Sigmoid colon (tissue), 7 donors: ENCODE measurements around the gene ANKRD44. TPM values are rescaled to one million over a fixed set of nuclear protein-coding genes. Genes with fewer than 3 reads are reported as not detected.

Experiments
- DNase-seq: peaks from one replicate; pipeline ENCODE4 v3.0.0-alpha.2; 2019
- H3K27ac ChIP-seq, 4 donors: fragments of 200-600 bp; sonication (generic); one replicate each; pipeline ENCODE4 v1.5.1; 2016 to 2019; ENCODE audit warnings: mild to moderate bottlenecking in 1 of 4
- H3K27me3 ChIP-seq, 3 donors: fragments of 200-600 bp; sonication (generic); one replicate each; pipeline ENCODE4 v1.5.1; 2019; ENCODE audit warnings: mild to moderate bottlenecking in 1 of 3
- H3K36me3 ChIP-seq, 4 donors: fragments of 200-600 bp; sonication (generic); one replicate each; pipeline ENCODE4 v1.5.1; 2016 to 2019
- H3K4me1 ChIP-seq, 4 donors: fragments of 200-600 bp; sonication (generic); one replicate each; pipeline ENCODE4 v1.5.1; 2017 to 2019
- H3K4me3 ChIP-seq, 4 donors: fragments of 200-600 bp; sonication (generic); one replicate each; pipeline ENCODE4 v1.5.1; 2017 to 2019; ENCODE audit warnings: mild to moderate bottlenecking in 2 of 4, moderate library complexity in 1 of 4
- H3K9me3 ChIP-seq, 4 donors: fragments of 200-600 bp in 3 of 4; sonication (generic) in 3 of 4; one replicate each; pipeline versions ENCODE4 v1.5.1 to v1.6.1; 2013 to 2019
- EP300 ChIP-seq, 4 donors: sonication (generic); formaldehyde crosslinking; IDR thresholded peaks; one replicate each; pipeline ENCODE4 v1.6.1; 2017; ENCODE audit warnings: antibody characterized with exemption in 4 of 4
- POLR2A ChIP-seq, 2 donors: fragments of 450-650 bp; IDR thresholded peaks; one replicate each; pipeline ENCODE4 v1.6.1; 2016; ENCODE audit warnings: antibody characterized with exemption in 2 of 2, mild to moderate bottlenecking in 2 of 2, moderate library complexity in 2 of 2
- POLR2AphosphoS5 ChIP-seq, 4 donors: sonication (generic); formaldehyde crosslinking; IDR thresholded peaks; one replicate each; pipeline ENCODE4 v1.6.1; 2017; ENCODE audit warnings: antibody characterized with exemption in 4 of 4
- WGBS, 2 donors: extraction: QIAGEN DNeasy Blood & Tissue Kit; methylation state at CpG; one replicate each; pipeline ENCODE4 v1.1.7; 2013; 5-methylcytosine and 5-hydroxymethylcytosine counted together
- intact Hi-C: fragments of 100-400 bp; cut with DNase I; formaldehyde crosslinking; loops from one replicate; pipeline ENCODE4 v1.15.1; 2023
- polyA plus RNA-seq, 3 donors: library from polyadenylated mRNA; stranded (reverse); fragments of 200-250 nt; gene quantifications; one replicate each; pipeline ENCODE4 v1.2.3, GENCODE V29; 2013
- total RNA-seq, 4 donors: library from RNA; depleted of rRNA; stranded (reverse); fragments of >200 nt; gene quantifications; one replicate each; pipeline ENCODE4 v1.1.0, GENCODE V29; 2016
- TF ChIP-seq, protein P1 (sequence below), 4 experiments: fragments of 450-650 bp in 3 of 4; fragments of 200-600 bp in 1 of 4; IDR thresholded peaks; one replicate each; pipeline ENCODE4 v1.5.1; 2016 to 2019; ENCODE audit warnings: antibody characterized with exemption in 4 of 4, mild to moderate bottlenecking in 3 of 4, moderate library complexity in 2 of 4
- donor health status: healthy with polysubstance abuse.
- donor health status: Bipolar disorder and iron deficiency.
- donor health status: healthy.

The ANKRD44 gene
- total and polyA plus RNA-seq, 7 donors = 1.2 to 41.1 (median 34.2) TPM

DNA sequence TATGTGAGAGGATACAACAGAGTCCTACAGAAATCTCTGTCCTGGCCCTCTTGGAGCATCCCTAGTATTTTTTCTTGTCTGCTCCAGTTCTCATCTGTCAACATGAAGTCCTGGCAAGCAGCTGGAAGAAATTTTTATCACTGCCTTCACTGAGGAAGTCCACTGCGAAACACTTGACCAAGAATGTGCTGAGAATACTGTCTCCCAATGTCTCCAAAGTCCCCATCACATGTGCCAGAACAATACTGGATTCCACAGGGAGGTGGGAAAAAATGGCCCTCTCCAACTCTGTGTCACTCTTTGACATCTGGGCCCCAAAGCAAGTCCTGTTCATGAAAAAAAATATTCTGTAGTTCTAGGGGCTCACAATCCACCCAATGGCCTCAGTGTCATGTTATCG, 351.3 kb downstream of the ANKRD44 start:
- no peaks in the 10 kb centered on the region for H3K9me3 ChIP-seq
- H3K4me3 ChIP-seq = no peak overlapping the region
- intact Hi-C loops = no loop called here
- no peaks in the 10 kb centered on the region for H3K4me1 ChIP-seq
- TF ChIP-seq POLR2A (IDR thresholded peaks at IDR 0.05) (no peak), EP300 (IDR thresholded peaks at IDR 0.05) (no peak), POLR2AphosphoS5 (IDR thresholded peaks at IDR 0.05) (no peak)
- TF ChIP-seq, protein P1, sequence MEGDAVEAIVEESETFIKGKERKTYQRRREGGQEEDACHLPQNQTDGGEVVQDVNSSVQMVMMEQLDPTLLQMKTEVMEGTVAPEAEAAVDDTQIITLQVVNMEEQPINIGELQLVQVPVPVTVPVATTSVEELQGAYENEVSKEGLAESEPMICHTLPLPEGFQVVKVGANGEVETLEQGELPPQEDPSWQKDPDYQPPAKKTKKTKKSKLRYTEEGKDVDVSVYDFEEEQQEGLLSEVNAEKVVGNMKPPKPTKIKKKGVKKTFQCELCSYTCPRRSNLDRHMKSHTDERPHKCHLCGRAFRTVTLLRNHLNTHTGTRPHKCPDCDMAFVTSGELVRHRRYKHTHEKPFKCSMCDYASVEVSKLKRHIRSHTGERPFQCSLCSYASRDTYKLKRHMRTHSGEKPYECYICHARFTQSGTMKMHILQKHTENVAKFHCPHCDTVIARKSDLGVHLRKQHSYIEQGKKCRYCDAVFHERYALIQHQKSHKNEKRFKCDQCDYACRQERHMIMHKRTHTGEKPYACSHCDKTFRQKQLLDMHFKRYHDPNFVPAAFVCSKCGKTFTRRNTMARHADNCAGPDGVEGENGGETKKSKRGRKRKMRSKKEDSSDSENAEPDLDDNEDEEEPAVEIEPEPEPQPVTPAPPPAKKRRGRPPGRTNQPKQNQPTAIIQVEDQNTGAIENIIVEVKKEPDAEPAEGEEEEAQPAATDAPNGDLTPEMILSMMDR (IDR thresholded peaks at IDR 0.05) = no peak
- no peak for DNase-seq
- H3K36me3 ChIP-seq = no peaks in the 10 kb centered on the region
- H3K27me3 ChIP-seq = no peaks in the 10 kb centered on the region
- 95 to 97% methylated on average over 2 of the region's 2 CpGs for WGBS, 2 donors
- no peak overlapping the region for H3K27ac ChIP-seq

DNA sequence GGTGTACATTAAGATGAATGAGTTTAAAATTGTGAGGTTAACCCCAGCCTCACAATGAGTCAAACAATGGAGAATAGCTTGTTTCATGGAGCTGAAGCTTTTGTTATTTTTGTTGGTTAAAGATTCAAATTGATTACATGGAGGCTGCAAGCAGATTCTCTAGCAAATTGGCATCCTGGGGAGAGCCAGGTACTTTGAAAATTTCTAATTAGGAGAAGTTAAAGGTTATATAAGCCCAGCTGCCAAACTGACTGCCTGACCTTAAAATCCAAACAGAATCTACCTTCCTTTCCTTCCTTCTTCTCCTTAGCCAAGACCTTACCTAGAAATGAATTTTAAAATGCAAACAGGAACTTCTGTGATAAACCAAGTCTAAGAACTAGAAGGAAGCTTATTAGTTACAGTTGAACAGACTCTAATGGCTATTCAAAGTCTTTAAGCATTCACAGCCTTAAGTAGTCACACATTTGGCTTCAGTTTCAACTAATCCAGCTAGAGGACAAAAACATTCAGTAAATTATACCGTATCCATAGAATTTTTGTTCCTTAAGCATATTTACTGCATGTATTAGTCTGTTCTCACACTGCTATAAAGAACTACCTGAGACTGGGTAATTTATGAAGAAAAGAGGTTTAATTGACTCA, 352.6 kb downstream of the ANKRD44 start:
- Histone ChIP-seq H3K9me3 (no peaks in the 10 kb centered on the region), H3K27me3 (no peaks in the 10 kb centered on the region), H3K4me1 (no peaks in the 10 kb centered on the region), H3K4me3 (no peak overlapping the region), H3K27ac (no peak overlapping the region), H3K36me3 (no peaks in the 10 kb centered on the region)
- no peak for DNase-seq
- TF ChIP-seq, protein P1 (IDR thresholded peaks at IDR 0.05) = no peak
- TF ChIP-seq POLR2AphosphoS5 (IDR thresholded peaks at IDR 0.05) (no peak), EP300 (IDR thresholded peaks at IDR 0.05) (no peak), POLR2A (IDR thresholded peaks at IDR 0.05) (no peak)
- intact Hi-C loops = no loop called here
- WGBS, 2 donors = 91 to 93% methylated on average over 1 of the region's 1 CpG

DNA sequence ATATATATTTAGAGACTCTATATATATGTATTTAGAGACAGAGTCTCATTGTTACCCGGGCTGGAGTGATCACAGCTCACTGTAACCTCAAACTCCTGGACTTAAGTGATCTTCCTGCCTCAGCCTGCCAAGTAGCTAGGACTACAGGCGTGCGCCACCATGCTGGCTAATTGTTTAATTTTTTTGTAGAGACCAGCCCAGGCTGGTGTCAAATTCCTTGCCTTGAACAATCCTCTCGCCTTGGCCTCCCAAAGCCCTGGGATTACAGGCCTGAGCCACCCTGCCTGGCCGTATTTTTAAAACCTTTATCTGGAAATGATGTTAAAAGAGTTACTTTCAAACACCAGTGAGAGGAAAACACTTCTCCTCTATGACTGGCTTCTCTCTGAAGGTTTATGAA, 353.1 kb downstream of the ANKRD44 start:
- TF ChIP-seq, protein P1 (IDR thresholded peaks at IDR 0.05) = no peak
- TF ChIP-seq EP300 (IDR thresholded peaks at IDR 0.05) = no peak
- no peak for TF ChIP-seq POLR2A (IDR thresholded peaks at IDR 0.05)
- TF ChIP-seq POLR2AphosphoS5 (IDR thresholded peaks at IDR 0.05) = no peak
- Histone ChIP-seq H3K4me1 (no peaks in the 10 kb centered on the region), H3K9me3 (no peaks in the 10 kb centered on the region), H3K27me3 (no peaks in the 10 kb centered on the region), H3K4me3 (no peak overlapping the region), H3K27ac (no peak overlapping the region), H3K36me3 (no peaks in the 10 kb centered on the region)
- DNase-seq = no peak
- intact Hi-C loops = no loop called here
- WGBS, 2 donors = 92 to 93% methylated on average over 5 of the region's 5 CpGs

DNA sequence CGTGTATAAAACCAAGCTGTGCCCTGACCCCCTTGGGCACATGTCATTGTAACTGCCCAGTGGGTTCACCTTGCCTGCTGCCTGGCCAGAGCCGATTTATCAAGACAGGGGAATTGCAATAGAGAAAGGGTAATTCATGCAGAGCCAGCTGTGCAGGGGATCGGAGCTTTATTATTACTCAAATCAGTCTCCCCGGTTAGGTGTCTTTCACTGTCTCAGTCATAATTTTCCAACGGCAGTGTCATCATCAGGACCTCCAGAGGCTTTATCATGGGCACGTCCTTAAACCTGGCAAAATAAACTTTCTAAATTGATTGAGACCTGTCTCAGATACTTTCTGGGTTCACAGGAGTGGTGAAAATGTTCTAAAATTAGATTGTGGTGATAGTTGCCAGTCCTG, 354.5 kb downstream of the ANKRD44 start:
- no peak for DNase-seq
- Histone ChIP-seq H3K36me3 (no peaks in the 10 kb centered on the region), H3K27ac (no peak overlapping the region), H3K27me3 (no peaks in the 10 kb centered on the region), H3K4me1 (no peaks in the 10 kb centered on the region), H3K4me3 (no peak overlapping the region), H3K9me3 (no peaks in the 10 kb centered on the region)
- WGBS, 2 donors = 85 to 87% methylated on average over 6 of the region's 6 CpGs
- no peak for TF ChIP-seq EP300 (IDR thresholded peaks at IDR 0.05)
- no peak for TF ChIP-seq POLR2AphosphoS5 (IDR thresholded peaks at IDR 0.05)
- TF ChIP-seq, protein P1 (IDR thresholded peaks at IDR 0.05) = no peak
- TF ChIP-seq POLR2A (IDR thresholded peaks at IDR 0.05) = no peak
- intact Hi-C loops = no loop called here

DNA sequence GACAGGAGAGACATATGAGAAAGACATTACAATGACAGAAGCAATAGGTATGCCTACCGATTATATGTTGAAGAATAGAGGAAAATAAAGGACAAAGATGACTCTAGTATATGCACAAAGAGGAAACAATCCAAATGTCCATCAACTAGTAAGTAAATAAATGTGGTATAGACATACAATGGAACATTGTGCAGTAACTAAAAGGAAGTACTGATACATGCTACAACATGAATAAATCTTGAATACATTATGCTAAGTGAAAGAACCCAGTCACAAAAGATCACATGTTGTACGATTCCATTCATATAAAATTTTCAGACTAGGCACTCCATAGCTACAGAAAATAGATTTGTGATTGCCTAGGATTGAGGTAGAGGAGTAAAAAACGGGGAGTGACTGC, 355.5 kb downstream of the ANKRD44 start:
- no peaks in the 10 kb centered on the region for H3K4me1 ChIP-seq
- WGBS, 2 donors = 49 to 57% methylated on average over 3 of the region's 3 CpGs
- no peak overlapping the region for H3K27ac ChIP-seq
- intact Hi-C loops = no loop called here
- no peak overlapping the region for H3K4me3 ChIP-seq
- no peaks in the 10 kb centered on the region for H3K9me3 ChIP-seq
- TF ChIP-seq, protein P1 (IDR thresholded peaks at IDR 0.05) = no peak
- TF ChIP-seq EP300 (IDR thresholded peaks at IDR 0.05) = no peak
- no peak for TF ChIP-seq POLR2AphosphoS5 (IDR thresholded peaks at IDR 0.05)
- no peak for TF ChIP-seq POLR2A (IDR thresholded peaks at IDR 0.05)
- H3K36me3 ChIP-seq = no peaks in the 10 kb centered on the region
- H3K27me3 ChIP-seq = no peaks in the 10 kb centered on the region
- no peak for DNase-seq
